GM12875 (cell line): ENCODE measurements around the gene TTL.
"Not testable (repeated sequence)": the region's sequence is repeated elsewhere in the genome, so short reads cannot be mapped to it uniquely, and the experiment has no call there.

Experiments
- H3K4me3 ChIP-seq: one replicate; pipeline ENCODE4 v1.5.1; 2011; ENCODE audit warnings: low read depth, low read length, control low read depth
- CTCF ChIP-seq: IDR thresholded peaks from 2 replicates; pipeline ENCODE4 v1.5.1; 2011; ENCODE audit warnings: low read depth, mild to moderate bottlenecking, control low read depth, inconsistent platforms, low read length, moderate library complexity, borderline replicate concordance; ENCODE audit not compliant: insufficient read depth

Gene TTL

DNA sequence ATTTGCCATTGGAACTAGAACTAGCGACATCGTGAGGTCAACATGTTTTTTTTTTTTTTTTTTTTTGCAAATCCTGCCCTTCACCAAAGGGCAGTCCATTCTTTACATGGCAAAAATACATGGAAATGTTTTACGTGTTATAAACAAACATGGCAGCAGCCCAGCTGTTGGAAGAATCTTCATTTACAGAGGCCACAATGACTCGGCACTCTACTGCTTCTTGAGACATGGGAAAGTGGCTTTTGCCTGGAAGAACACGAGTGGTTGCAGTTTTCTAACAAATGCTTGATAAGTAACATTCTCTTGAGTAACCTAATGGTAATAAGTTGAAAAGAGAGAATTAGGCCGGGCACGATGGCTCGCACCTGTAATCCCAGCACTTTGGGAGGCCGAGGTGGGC lies 37.5 kb downstream of the TTL start:
- H3K4me3 ChIP-seq = no peak overlapping the region
- no peak for TF ChIP-seq CTCF

DNA sequence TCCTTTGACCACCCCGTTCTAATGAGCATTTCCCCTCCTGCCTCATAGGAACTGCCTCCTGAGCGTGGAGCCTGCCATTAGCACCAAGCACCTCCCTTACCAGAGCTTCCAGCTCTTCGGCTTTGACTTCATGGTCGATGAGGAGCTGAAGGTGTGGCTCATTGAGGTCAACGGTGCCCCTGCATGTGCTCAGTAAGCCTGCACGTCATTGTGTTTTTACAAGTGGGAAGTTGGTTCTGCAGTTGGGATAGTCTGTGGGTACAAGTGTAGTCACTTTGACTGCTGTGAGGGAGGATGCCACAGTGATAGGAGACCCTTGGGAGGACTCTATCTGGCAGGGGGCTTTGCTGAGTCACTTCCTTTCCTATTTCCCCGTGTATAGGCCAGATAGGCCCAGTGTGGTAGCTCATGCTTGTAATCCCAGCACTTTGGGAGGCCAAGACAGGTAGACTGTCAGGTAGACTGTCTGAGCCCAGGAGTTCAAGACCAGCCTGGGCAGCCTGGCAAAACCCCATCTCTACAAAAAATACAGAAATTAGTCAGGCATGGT lies 38.4 kb downstream of the TTL start:
- no peak overlapping the region for H3K4me3 ChIP-seq
- TF ChIP-seq CTCF = no peak

DNA sequence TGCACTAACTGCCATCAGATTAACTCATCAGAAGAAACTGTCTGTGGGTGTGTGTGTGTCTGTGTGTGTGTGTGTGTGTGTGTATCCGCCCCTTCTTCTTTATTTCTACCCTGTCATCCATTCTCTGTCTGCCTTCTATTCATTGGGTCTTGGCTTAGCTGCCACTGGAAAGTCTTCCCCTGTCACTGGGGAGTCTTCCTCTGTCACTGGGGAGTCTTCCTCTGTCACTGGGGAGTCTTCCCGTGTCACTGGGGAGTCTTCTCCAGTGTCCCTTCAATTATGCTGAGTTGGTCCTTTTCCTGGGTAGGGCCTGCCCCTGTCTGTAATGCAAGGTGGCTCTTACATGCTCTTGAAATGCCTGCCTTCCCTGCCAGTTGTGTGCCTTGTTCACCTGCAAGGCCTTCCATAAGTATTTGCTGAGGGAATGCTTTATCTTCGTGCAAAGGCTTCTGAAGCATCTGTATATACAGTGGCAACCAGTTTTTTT lies 41.4 kb downstream of the TTL start:
- TF ChIP-seq CTCF = no peak
- no peak overlapping the region for H3K4me3 ChIP-seq

DNA sequence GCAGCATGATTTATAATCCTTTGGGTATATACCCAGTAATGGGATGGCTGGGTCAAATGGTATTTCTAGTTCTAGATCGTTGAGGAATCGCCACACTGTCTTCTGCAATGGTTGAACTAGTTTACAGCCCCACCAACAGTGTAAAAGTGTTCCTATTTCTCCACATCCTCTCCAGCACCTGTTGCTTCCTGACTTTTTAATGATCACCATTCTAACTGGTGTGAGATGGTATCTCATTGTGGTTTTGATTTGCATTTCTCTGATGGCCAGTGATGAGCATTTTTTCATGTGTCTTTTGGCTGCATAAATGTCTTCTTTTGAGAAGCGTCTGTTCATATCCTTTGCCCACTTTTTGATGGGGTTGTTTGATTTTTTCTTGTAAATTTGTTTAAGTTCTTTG lies 42.3 kb downstream of the TTL start:
- not testable (repeated sequence) for H3K4me3 ChIP-seq

DNA sequence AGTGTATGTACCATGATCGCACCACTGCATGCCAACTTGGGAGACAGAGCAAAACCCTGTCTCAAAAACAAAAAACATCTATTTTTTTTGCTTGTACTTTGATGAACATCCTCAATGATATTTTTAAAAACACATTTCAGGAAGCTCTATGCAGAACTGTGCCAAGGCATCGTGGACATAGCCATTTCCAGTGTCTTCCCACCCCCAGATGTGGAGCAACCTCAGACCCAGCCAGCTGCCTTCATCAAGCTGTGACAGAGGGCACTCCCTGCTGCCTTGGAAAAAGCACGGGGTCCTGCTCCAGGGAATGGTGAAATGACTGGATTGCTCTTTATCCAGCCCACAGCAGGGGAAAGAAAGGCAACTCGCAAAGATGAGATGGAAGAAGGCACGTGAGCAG lies 46.6 kb downstream of the TTL start:
- TF ChIP-seq CTCF = no peak
- no peak overlapping the region for H3K4me3 ChIP-seq

DNA sequence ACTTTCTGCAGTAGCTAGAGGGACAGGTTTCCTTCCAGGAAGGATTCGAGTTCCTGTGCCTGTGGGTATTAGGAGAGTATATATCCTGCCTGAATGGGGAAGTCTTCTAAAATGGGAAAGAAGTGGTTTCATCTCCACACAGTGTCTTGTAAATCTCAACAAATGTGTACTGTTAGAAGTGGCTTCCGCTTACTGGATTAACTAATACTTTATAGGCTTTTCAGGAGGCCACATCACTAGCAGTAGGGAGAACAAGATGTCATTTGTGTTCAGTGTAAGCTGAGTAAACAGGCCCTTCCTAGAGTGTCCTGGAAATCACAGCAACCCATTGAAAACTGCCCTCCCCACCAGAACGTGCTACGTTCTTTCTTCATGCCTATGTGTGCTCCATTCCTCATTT lies 47.8 kb downstream of the TTL start:
- H3K4me3 ChIP-seq = no peak overlapping the region
- TF ChIP-seq CTCF = no peak

- no peak for TF ChIP-seq CTCF
- H3K4me3 ChIP-seq = no peak overlapping the region
Observed at GRCh38 chr2:112530728-112531127, 48.8 kb downstream of the TTL start.

DNA sequence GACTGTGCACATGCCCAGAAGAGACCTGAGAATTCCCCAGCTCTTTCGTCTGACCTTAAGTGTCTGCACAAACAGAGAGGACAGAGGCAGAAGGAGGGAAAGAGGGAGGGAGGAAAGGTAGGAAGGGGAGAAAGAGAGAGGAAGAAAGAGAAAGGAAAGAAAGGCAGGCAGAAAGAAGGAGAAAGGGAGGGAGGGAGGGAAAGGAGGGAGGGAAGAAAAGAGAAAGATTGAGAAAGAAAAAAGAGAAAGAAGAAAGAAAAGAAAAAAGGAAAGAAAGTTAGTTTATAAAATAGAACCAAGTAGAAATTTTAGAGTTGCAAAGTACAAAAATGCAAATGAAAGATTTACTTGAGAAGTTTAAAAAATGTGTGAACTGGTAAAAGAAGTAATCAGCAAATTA lies 52.9 kb downstream of the TTL start:
- no peak for TF ChIP-seq CTCF
- H3K4me3 ChIP-seq = no peak overlapping the region

GRCh38 chr2:112536665-112537064 lies 54.7 kb downstream of the TTL start:
- H3K4me3 ChIP-seq = not testable (repeated sequence)
